ENCODE data around the gene SPAST.
"Not testable (repeated sequence)": the region's sequence is repeated elsewhere in the genome, so short reads cannot be mapped to it uniquely, and the experiment has no call there.

DNA sequence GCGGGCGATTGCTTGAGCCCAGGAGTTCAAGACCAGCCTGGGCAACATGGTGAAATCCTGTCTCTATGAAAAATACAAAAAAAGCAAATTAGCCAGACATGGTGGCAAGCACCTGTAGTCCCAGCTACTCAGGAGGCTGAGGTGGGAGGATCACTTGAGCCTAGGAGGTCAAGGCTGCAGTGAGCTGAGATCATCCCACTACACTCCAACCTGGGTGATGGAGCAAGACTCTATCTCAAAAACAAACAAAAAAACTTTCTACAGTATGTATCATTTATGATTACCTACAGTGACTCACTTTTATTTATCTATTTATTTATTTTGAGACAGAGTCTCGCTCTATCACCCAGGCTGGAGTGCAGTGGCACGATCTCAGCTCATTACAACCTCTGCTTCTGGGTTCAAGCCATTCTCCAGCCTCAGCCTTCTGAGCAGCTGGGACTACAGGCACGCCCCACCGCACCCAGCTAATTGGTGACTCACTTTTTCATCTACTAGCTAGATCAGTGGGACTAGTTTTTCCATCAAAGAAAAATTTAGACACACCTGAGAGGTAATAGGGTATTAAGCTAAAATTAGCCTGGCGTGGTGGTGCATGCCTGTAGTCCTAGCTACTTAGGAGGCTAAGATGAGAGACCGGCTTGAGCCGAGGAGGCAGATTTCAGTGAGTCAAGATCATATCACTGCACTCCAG is 44.4 kb upstream of the SPAST start:
- TF ChIP-seq, protein P1, sequence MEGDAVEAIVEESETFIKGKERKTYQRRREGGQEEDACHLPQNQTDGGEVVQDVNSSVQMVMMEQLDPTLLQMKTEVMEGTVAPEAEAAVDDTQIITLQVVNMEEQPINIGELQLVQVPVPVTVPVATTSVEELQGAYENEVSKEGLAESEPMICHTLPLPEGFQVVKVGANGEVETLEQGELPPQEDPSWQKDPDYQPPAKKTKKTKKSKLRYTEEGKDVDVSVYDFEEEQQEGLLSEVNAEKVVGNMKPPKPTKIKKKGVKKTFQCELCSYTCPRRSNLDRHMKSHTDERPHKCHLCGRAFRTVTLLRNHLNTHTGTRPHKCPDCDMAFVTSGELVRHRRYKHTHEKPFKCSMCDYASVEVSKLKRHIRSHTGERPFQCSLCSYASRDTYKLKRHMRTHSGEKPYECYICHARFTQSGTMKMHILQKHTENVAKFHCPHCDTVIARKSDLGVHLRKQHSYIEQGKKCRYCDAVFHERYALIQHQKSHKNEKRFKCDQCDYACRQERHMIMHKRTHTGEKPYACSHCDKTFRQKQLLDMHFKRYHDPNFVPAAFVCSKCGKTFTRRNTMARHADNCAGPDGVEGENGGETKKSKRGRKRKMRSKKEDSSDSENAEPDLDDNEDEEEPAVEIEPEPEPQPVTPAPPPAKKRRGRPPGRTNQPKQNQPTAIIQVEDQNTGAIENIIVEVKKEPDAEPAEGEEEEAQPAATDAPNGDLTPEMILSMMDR (IDR thresholded peaks at IDR 0.05), result not testable (repeated sequence)
- not testable (repeated sequence) for TF ChIP-seq POLR2A (IDR thresholded peaks at IDR 0.05)
